GM18505 (cell line): ENCODE measurements around the gene RWDD2A.

Experiments used
- ATAC-seq: cut with Tn5 transposase; IDR thresholded peaks from one replicate; pipeline ENCODE4 v1.9.1; 2021; ENCODE audit not compliant: unreplicated experiment
- POLR2A ChIP-seq: IDR thresholded peaks from 4 replicates; pipeline ENCODE4 v1.6.1; 2011; ENCODE audit warnings: borderline replicate concordance; ENCODE audit not compliant: insufficient read depth, insufficient read length; ENCODE audit errors: extremely low read depth

The RWDD2A gene

GRCh38 chr6:83220121-83220520 is 27.0 kb downstream of the RWDD2A start:
- no peak for TF ChIP-seq POLR2A
- ATAC-seq: no peak

- no peak for ATAC-seq
- TF ChIP-seq POLR2A: no peak
These were observed 28.1 kb downstream of the RWDD2A start for GRCh38 chr6:83221276-83221675.

GRCh38 chr6:83221889-83222479 is 28.8 kb downstream of the RWDD2A start:
- TF ChIP-seq POLR2A: no peak
- no peak for ATAC-seq

GRCh38 chr6:83226517-83226916 is 33.4 kb downstream of the RWDD2A start:
- ATAC-seq: no peak
- no peak for TF ChIP-seq POLR2A

GRCh38 chr6:83231146-83231545 is 38.0 kb downstream of the RWDD2A start:
- no peak for TF ChIP-seq POLR2A
- ATAC-seq: no peak

GRCh38 chr6:83247471-83247870 is 54.3 kb downstream of the RWDD2A start:
- no peak for TF ChIP-seq POLR2A
- ATAC-seq: no peak
